Measurements from ENCODE around the gene TSC2. TPM values are rescaled to one million over a fixed set of nuclear protein-coding genes. Genes with fewer than 3 reads are reported as not detected.
"Not testable (repeated sequence)": the region's sequence is repeated elsewhere in the genome, so short reads cannot be mapped to it uniquely, and the experiment has no call there.

The TSC2 gene
- total RNA-seq, 6 donors from 2014 or later = 47.3 to 296 (median 118) TPM

DNA sequence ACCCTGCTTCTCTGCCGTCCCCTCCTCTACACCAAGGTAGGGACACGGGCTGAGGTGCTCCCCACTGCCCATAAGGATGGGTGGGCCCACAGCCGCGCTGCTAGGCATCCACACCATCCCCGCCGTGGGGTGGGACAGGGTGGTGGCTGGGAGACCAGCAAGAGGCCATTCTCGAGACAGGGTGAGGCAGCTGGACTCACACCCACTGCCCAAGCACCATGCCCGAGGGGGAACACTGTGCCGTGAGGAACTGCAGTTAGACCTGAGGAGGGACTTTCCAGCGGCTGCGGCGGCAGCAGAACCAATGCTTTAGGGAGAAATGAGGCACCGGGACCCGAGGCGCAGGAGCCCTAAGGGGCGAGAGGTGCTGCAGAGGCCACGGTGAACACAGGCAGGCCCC is 74.6 kb downstream of the TSC2 start:
- no peaks in the 10 kb centered on the region for H3K9me3 ChIP-seq
- ATAC-seq (ENCODE audit: low FRiP score in 2 of 2) (no peak), DNase-seq (peak in 1 of 2 donors; percentile 70)
- H3K27me3 ChIP-seq = no peaks in the 10 kb centered on the region
- no peak overlapping the region for H3K4me3 ChIP-seq
- H3K36me3 ChIP-seq = peaks cover 0 to 1% (median 0%) of the 10 kb centered on the region in 4 donors
- TF ChIP-seq POLR2AphosphoS5 (IDR thresholded peaks at IDR 0.05) = no peak
- TF ChIP-seq POLR2A (IDR thresholded peaks at IDR 0.05) = no peak
- no peak for TF ChIP-seq EP300 (IDR thresholded peaks at IDR 0.05)
- TF ChIP-seq, protein P1, sequence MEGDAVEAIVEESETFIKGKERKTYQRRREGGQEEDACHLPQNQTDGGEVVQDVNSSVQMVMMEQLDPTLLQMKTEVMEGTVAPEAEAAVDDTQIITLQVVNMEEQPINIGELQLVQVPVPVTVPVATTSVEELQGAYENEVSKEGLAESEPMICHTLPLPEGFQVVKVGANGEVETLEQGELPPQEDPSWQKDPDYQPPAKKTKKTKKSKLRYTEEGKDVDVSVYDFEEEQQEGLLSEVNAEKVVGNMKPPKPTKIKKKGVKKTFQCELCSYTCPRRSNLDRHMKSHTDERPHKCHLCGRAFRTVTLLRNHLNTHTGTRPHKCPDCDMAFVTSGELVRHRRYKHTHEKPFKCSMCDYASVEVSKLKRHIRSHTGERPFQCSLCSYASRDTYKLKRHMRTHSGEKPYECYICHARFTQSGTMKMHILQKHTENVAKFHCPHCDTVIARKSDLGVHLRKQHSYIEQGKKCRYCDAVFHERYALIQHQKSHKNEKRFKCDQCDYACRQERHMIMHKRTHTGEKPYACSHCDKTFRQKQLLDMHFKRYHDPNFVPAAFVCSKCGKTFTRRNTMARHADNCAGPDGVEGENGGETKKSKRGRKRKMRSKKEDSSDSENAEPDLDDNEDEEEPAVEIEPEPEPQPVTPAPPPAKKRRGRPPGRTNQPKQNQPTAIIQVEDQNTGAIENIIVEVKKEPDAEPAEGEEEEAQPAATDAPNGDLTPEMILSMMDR (IDR thresholded peaks at IDR 0.05) = no peak
- H3K27ac ChIP-seq = peak overlapping the region; percentile 47 to 91 (median 88)
- WGBS, 2 donors = 96 to 100% methylated on average over 3 to 11 of the region's 17 CpGs
- H3K4me1 ChIP-seq = peaks cover 42 to 60% (median 49%) of the 10 kb centered on the region in 4 donors

DNA sequence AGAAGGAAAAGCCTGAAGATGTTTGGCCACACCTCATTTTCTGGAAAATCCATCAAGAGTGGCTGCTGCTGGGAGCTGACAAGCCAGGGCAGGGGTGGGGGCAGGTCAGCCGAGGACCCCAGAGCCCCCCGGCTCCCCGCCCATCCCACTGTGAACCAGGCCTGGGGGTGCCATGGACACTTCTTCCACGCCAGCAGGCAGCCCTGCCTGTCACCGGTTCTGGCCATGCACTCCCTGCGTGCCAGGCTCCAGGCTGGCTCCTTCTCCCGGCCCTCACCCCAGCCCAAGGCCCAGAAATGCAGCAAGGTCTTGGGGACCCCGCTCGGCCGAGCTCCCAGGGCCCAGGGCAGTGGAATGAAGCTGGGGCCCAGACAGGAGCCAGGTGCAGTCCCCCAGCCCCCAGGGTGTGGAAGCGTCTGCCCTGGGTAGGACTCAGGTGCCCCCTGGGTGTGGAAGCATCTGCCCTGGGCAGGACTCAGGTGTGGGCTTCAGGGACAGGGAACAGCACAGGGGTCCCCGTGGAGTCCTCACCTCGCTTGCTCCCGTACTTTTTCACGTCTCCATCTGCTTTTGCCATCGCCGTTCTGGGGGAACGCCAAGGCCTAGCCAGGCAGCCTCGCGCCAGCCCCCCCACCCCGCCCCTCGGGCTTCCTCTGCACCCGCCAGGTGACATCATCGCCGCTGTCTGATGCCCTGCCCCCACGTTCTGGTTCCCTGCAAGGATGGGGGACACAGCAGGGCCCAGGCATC is 75.3 kb downstream of the TSC2 start:
- Histone ChIP-seq H3K4me1 (peaks cover 42 to 63% (median 51%) of the 10 kb centered on the region in 4 donors), H3K27ac (peak overlapping the region; percentile 47 to 91 (median 88))
- ATAC-seq (ENCODE audit: low FRiP score in 2 of 2) (peak; percentile 1 to 9), DNase-seq (peak in 1 of 2 donors; percentile 60)
- H3K4me3 ChIP-seq, H3K36me3 ChIP-seq, H3K9me3 ChIP-seq, H3K27me3 ChIP-seq: not testable (repeated sequence)
- WGBS, 2 donors = 66 to 81% methylated on average over 10 to 19 of the region's 26 CpGs

DNA sequence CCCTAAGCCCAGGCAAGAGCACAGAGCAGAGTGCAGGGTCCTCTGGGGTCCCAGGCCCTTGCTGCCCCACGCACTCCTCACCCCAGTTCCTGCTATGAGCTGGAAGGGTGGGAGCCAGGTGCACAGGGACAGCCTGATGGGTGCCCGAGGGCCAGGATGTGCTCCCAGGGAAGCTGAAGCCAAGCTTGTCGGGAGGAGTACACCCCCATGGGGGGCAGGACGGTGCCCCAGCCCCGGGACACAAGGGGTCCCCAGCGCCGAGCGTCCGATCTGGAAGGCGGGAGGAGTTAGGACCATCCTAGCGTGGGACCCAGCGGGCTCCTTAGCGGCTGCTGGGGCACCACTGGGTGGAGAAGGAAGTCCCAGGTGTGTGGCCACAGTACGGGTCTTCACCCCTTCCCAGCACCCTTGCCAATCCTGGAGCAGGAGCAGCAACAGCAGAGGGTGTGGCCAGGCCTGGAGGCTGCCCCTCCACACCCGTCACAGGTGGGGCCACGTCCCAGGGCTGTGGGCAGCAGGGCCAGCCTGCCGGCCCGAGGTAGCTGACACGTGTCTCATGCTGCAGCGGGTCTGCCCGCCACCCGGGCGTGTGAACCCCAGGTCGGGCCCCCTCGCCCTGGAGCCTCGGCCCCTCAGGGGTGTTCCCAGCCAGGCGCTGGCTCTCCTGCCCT is 76.1 kb downstream of the TSC2 start:
- not testable (repeated sequence) for H3K27me3 ChIP-seq, H3K36me3 ChIP-seq, H3K9me3 ChIP-seq
- Histone ChIP-seq H3K4me1 (peaks cover 49 to 70% (median 58%) of the 10 kb centered on the region in 4 donors), H3K4me3 (peak overlapping the region in 1 of 4 donors; percentile 38), H3K27ac (peak overlapping the region; percentile 86 to 91 (median 88))
- DNase-seq (peak in 1 of 2 donors; percentile 72), ATAC-seq (ENCODE audit: low FRiP score in 2 of 2) (peak; percentile 1 to 7)
- 13 to 64% methylated on average over 7 to 9 of the region's 27 CpGs for WGBS, 2 donors

DNA sequence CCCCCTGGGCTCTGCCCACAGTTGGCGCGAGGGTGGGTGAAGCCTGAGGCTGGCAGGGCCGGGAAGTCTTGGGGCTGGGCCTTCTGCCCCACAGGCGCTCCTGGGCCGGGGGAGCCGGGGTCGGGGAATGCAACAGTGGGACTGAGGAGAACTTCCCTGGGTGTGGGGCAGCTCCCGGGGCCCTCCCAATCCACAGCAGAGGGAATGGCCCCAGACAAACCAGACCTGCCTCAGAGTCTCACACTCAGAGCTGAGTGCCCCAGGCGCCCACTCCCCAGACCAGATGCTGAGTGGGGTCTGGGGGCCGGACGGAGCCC is 76.5 kb downstream of the TSC2 start:
- H3K27ac ChIP-seq = peak overlapping the region; percentile 86 to 91 (median 88)
- not testable (repeated sequence) for H3K36me3 ChIP-seq, H3K9me3 ChIP-seq, H3K27me3 ChIP-seq
- peak in 1 of 2 donors; percentile 80 for DNase-seq
- 25 to 29% methylated on average over 6 to 8 of the region's 11 CpGs for WGBS, 2 donors
- peak overlapping the region in 2 of 4 donors; percentile 25 to 38 for H3K4me3 ChIP-seq
- H3K4me1 ChIP-seq = peaks cover 49 to 72% (median 59%) of the 10 kb centered on the region in 4 donors
- ATAC-seq (ENCODE audit: low FRiP score in 2 of 2) = peak in 1 of 2 donors; percentile 29

DNA sequence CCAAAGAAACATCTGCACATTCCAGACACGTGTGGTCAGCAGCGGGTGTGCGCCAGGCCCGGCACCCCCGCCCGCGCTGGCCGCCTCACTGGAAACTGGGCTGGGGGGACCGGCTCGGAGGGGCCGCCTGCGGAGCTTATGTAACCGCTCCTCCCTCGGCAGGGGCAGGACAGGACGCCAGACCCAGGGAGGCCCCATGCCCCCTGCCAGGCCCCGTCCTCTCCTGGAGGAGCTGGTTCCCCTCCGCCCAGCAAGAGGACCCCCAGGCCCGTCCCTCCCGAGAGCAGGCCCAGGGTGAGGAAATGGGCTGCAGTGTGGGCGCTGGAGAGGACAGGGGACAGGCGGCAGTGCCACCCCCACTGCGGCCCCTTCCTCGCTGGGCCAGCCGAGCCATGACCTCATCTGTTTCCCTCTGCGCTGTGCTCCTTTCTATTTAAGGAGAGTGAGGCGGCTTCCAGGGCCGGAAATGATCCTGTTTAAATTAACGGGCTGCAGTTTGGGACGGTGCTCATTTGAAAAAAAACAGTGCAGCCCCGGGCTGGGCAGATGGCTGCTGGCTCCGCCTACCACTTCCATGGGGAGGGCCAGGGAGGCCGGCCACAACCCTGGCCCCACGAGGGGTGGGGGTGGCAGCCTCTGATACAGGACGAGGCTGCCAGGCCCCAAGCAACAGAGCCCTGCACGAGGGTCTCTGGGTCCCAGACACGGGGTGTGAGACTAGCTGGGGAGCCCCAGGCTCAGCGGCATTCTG is 77.1 kb downstream of the TSC2 start:
- WGBS, 2 donors = 0 to 2% methylated on average over 1 to 14 of the region's 37 CpGs
- Histone ChIP-seq H3K27ac (peak overlapping the region; percentile 86 to 91 (median 88)), H3K4me1 (peaks cover 49 to 72% (median 59%) of the 10 kb centered on the region in 4 donors), H3K4me3 (peak overlapping the region in 2 of 4 donors; percentile 25 to 38)
- H3K27me3 ChIP-seq, H3K9me3 ChIP-seq, H3K36me3 ChIP-seq: not testable (repeated sequence)
- TF ChIP-seq POLR2A (IDR thresholded peaks at IDR 0.05) (peak in 1 of 4 donors; percentile 37), POLR2AphosphoS5 (IDR thresholded peaks at IDR 0.05) (peak; percentile 21 to 70), EP300 (IDR thresholded peaks at IDR 0.05) (peak in 1 of 4 donors; percentile 13)
- DNase-seq = peak; percentile 61 to 89
- peak; percentile 52 to 72 for ATAC-seq (ENCODE audit: low FRiP score in 2 of 2)

DNA sequence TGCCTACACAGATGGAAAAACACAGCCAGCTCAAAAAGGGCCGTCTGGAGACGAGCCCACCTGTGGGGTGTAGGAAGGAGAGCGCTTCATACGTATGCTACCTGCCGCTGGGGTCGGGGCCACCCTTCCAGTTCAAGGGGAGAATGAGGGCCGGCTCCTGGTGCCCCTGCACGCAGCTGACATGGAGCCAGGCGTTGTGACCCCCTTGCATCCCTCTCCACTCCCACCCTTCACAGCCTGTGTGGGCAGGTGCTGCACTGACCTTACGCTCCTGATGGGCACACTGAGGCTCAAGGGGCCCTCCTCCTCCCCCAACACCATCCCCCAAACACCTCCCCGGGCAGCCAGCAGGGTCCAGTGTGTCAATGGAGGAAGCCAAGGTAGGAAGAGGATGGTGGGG is 77.8 kb downstream of the TSC2 start:
- H3K27me3 ChIP-seq; ATAC-seq (ENCODE audit: low FRiP score in 2 of 2); H3K36me3 ChIP-seq; H3K9me3 ChIP-seq; DNase-seq: not testable (repeated sequence)
- 43% methylated on average over 11 of the region's 11 CpGs; no CpG with 5 or more reads in 1 of the 2 donors for WGBS, 2 donors
- peaks cover 49 to 78% (median 58%) of the 10 kb centered on the region in 4 donors for H3K4me1 ChIP-seq
- peak overlapping the region in 2 of 4 donors; percentile 25 to 38 for H3K4me3 ChIP-seq
- H3K27ac ChIP-seq = peak overlapping the region; percentile 86 to 91 (median 88)

DNA sequence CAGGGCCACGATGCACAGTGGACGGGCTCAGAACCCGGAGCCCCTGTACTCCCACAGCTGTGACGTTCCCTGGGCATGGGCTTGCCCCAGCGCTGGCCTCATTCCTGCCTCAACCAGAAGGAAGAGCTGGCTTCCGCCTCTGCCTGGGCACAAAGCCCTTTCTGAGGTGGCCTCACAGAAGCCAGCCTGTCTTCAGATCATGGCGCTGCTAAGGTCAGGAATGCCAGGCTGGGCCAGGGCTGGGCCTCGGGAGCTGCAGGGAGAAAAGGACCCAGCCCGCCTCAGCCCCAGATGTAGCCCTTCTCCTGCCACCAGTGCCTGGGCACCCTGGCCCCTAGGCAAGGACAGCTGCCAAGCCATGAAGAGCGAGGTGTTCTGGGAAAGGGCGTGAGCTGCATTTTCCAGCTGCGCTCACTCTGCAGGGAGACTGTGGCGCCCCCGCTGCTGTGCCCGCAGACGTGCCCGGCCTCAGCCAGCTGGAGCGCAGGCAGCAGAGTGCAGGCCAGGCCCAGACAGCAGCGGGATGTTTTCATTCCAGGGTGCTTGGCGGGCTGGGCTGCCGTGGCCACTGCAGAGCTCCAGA is 78.5 kb downstream of the TSC2 start:
- H3K9me3 ChIP-seq; H3K36me3 ChIP-seq; H3K4me3 ChIP-seq; H3K27me3 ChIP-seq; ATAC-seq (ENCODE audit: low FRiP score in 2 of 2): not testable (repeated sequence)
- peak in 1 of 2 donors; percentile 42 for TF ChIP-seq POLR2AphosphoS5 (IDR thresholded peaks at IDR 0.05)
- DNase-seq = peak in 1 of 2 donors; percentile 82
- peak overlapping the region; percentile 60 to 91 (median 88) for H3K27ac ChIP-seq
- WGBS, 2 donors = 60% methylated on average over 16 of the region's 21 CpGs; no CpG with 5 or more reads in 1 of the 2 donors
- H3K4me1 ChIP-seq = peaks cover 49 to 75% (median 58%) of the 10 kb centered on the region in 4 donors

DNA sequence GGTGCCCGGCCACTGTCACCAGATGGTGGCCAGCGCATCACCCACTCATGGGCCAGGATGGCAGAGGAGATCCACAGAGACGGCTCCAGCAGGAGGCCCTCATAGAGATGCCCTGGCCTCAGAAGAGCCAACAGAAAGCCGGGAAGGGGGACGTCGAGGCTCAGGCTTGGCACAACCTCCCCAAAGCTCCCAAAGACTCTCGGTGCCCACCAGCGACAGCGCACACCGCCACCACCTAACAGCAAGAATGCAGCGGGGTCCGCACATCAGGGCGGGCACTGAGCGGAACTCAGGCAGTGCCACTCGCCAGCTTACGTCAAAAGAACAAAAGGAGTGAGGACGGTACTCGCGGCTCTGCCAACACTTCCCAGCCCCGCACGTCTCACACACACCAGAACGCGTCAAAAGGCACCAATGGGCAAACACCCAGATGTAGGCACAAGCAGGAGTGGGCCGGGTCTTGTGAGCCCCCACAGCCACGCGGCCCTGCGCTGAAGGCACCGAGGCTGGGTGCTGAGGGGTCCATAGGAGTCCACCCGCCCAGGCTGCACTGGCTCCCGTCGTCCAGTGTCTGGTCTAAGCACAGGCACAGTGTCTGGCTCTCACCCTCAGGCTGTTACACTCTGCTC is 79.3 kb downstream of the TSC2 start:
- H3K27me3 ChIP-seq; H3K4me3 ChIP-seq; ATAC-seq (ENCODE audit: low FRiP score in 2 of 2); H3K36me3 ChIP-seq; H3K9me3 ChIP-seq: not testable (repeated sequence)
- WGBS, 2 donors = 65 to 85% methylated on average over 22 to 26 of the region's 31 CpGs
- peaks cover 49 to 67% (median 55%) of the 10 kb centered on the region in 4 donors for H3K4me1 ChIP-seq
- peak in 1 of 2 donors; percentile 86 for DNase-seq
- peak overlapping the region; percentile 60 to 91 (median 88) for H3K27ac ChIP-seq

Data from upper lobe of left lung (tissue), 6 donors.